ENCODE data around the gene ARSB. TPM values are rescaled to one million over a fixed set of nuclear protein-coding genes. Genes with fewer than 3 reads are reported as not detected.
A peak's percentile ranks its signal among the peaks of the same experiment; 100 is the strongest.
"Not testable (repeated sequence)": the region's sequence is repeated elsewhere in the genome, so short reads cannot be mapped to it uniquely, and the experiment has no call there.

Gene ARSB
- total RNA-seq, 1 donor from 2014 or later, result 7.0 TPM

GRCh38 chr5:78776637-78777036 lies 208.5 kb downstream of the ARSB start:
- DNase-seq (ENCODE audit: low spot score) (no peak), ATAC-seq (no peak)
- intact Hi-C loops (cut with DNase I), result no loop called here

- DNase-seq (ENCODE audit: low spot score) (no peak), ATAC-seq (no peak)
- intact Hi-C loops (cut with DNase I), result no loop called here
Measured at GRCh38 chr5:78773655-78774054, 211.5 kb downstream of the ARSB start.

GRCh38 chr5:78771260-78772205 lies 213.6 kb downstream of the ARSB start:
- intact Hi-C loops (cut with DNase I), result no loop called here
- DNase-seq (ENCODE audit: low spot score) (no peak), ATAC-seq (peak; percentile 53)

- ATAC-seq (no peak), DNase-seq (ENCODE audit: low spot score) (no peak)
- intact Hi-C loops (cut with DNase I), result no loop called here
Measured at GRCh38 chr5:78768781-78769380, 216.2 kb downstream of the ARSB start.

- intact Hi-C loops (cut with DNase I), result no loop called here
- DNase-seq (ENCODE audit: low spot score) (no peak), ATAC-seq (peak; percentile 39)
Measured at GRCh38 chr5:78766412-78766762, 218.7 kb downstream of the ARSB start.

GRCh38 chr5:78765756-78766411 lies 219.2 kb downstream of the ARSB start:
- intact Hi-C loops (cut with DNase I), result no loop called here
- DNase-seq (ENCODE audit: low spot score), result no peak

GRCh38 chr5:78765116-78765515 lies 220.0 kb downstream of the ARSB start:
- no peak for ATAC-seq
- intact Hi-C loops (cut with DNase I), result no loop called here
- no peak for DNase-seq (ENCODE audit: low spot score)

More at GRCh38 chr5:78765756-78766411, 219.2 kb downstream of the ARSB start:
- no peak for ATAC-seq

GRCh38 chr5:78763659-78764189 lies 221.4 kb downstream of the ARSB start:
- ATAC-seq, result no peak
- intact Hi-C loops (cut with DNase I), result no loop called here
- DNase-seq (ENCODE audit: low spot score), result no peak

- intact Hi-C loops (cut with DNase I); ATAC-seq; DNase-seq (ENCODE audit: low spot score): not testable (repeated sequence)
Measured at GRCh38 chr5:78762743-78763142, 222.4 kb downstream of the ARSB start.

GRCh38 chr5:78761840-78762239 lies 223.3 kb downstream of the ARSB start:
- ATAC-seq (no peak), DNase-seq (ENCODE audit: low spot score) (no peak)
- intact Hi-C loops (cut with DNase I), result no loop called here

GRCh38 chr5:78760770-78761169 lies 224.3 kb downstream of the ARSB start:
- DNase-seq (ENCODE audit: low spot score), result no peak
- ATAC-seq, result no peak
- intact Hi-C loops (cut with DNase I), result no loop called here

- intact Hi-C loops (cut with DNase I), result no loop called here
- no peak for DNase-seq (ENCODE audit: low spot score)
- peak; percentile 44 for ATAC-seq
Measured at GRCh38 chr5:78760366-78760765, 224.7 kb downstream of the ARSB start.

GRCh38 chr5:78758169-78758839 lies 226.8 kb downstream of the ARSB start:
- intact Hi-C loops (cut with DNase I), result no loop called here
- DNase-seq (ENCODE audit: low spot score) (no peak), ATAC-seq (no peak)

GRCh38 chr5:78757269-78758053 lies 227.6 kb downstream of the ARSB start:
- DNase-seq (ENCODE audit: low spot score) (peak; percentile 61), ATAC-seq (peak; percentile 66)
- intact Hi-C loops (cut with DNase I), result no loop called here

- DNase-seq (ENCODE audit: low spot score) (no peak), ATAC-seq (peak; percentile 23)
- intact Hi-C loops (cut with DNase I), result no loop called here
Measured at GRCh38 chr5:78756858-78757257, 228.3 kb downstream of the ARSB start.

GRCh38 chr5:78755822-78756429 lies 229.2 kb downstream of the ARSB start:
- ATAC-seq (no peak), DNase-seq (ENCODE audit: low spot score) (no peak)

GRCh38 chr5:78754655-78755054 lies 230.5 kb downstream of the ARSB start:
- intact Hi-C loops (cut with DNase I), result no loop called here
- no peak for ATAC-seq
- DNase-seq (ENCODE audit: low spot score), result no peak

More at GRCh38 chr5:78755822-78756429, 229.2 kb downstream of the ARSB start:
- intact Hi-C loops (cut with DNase I), result no loop called here

- DNase-seq (ENCODE audit: low spot score) (no peak), ATAC-seq (no peak)
- intact Hi-C loops (cut with DNase I), result no loop called here
Measured at GRCh38 chr5:78753093-78753531, 232.0 kb downstream of the ARSB start.
